Measurements from ENCODE around the gene OR52B6. TPM values are rescaled to one million over a fixed set of nuclear protein-coding genes. Genes with fewer than 3 reads are reported as not detected.
A peak's percentile ranks its signal among the peaks of the same experiment; 100 is the strongest.
"Not testable (repeated sequence)": the region's sequence is repeated elsewhere in the genome, so short reads cannot be mapped to it uniquely, and the experiment has no call there.

Gene OR52B6
- total RNA-seq, 1 experiment from 2014 or later, result not detected

DNA sequence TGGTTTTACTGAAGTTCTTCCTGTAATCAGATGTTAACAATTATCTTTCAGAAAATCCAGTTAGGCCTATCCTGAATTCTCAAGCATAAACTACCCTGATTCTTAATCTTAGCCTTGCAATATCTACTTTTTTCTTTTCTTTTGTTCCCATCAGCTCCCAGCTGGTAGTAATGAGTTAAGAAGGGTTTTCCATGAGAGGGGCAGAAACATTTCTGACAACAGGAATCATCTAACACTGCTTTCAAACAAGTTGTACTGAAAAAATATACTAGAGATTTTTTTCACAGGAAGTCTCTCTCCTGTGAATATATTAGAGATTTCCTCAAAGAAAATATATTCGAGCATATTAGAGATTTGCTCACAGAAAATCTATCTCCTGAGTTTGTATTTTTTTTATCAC is 12.5 kb downstream of the OR52B6 start:
- DNase-seq (ENCODE audit: low spot score), result no peak

DNA sequence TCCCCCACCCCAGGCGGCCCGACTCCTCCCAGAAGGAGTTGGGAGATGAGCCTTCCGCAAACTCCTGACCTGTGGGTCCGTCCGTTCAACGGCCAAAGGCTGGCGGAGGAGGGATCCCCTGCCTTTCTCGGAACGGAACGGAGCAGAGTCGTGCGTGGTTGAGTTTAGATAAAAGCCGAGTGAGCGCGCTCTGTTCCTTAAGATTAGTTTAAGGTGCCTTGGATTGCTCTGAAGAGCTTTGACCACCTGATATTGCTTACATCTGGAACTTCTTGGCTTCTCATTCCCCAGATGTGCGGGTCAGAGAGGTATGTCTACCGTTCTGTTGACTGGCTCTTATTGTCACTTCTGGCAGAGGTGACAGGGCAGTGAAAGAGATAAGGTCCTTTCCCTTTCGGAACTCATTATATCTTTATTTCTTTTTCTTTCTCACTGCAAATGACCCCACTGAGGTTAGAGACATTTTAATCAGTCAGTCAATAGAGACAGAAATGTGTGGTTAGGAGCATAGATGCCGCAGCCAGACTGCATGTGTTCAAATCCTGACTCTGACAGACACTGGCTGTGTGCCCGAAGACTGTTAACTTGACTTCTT is 16.0 kb downstream of the OR52B6 start, which contains the start of gene TRIM6:
TRIM6 (plus strand) TSS at position 31 of the 595 bp plus-strand sequence; CDS start at position 292, 261 bp downstream.
- peak; percentile 48 for DNase-seq (ENCODE audit: low spot score)

- no peak for DNase-seq (ENCODE audit: low spot score)
These were observed 17.3 kb downstream of the OR52B6 start for GRCh38 chr11:5597953-5598352.

- peak; percentile 88 for DNase-seq (ENCODE audit: low spot score)
These were observed 19.7 kb downstream of the OR52B6 start for GRCh38 chr11:5600374-5600851.

DNA sequence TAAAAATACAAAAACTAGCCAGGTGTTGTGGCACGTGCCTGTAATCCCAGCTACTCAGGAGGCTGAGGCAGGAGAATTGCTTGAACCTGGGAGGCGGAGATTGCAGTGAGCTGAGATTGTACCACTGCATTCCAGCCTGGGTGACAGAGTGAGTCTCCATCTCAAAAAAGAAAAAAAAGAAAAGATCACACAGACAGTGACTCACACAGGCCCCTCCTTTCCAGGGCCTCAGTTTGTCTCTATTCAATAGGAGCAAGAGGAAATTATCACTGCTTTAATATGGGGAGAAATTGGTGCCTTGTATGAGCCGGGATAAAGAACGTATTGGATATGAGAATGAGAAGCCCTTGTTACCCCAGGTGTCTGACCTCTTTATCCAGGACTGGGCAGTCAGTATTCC is 22.1 kb downstream of the OR52B6 start:
- not testable (repeated sequence) for DNase-seq (ENCODE audit: low spot score)

DNA sequence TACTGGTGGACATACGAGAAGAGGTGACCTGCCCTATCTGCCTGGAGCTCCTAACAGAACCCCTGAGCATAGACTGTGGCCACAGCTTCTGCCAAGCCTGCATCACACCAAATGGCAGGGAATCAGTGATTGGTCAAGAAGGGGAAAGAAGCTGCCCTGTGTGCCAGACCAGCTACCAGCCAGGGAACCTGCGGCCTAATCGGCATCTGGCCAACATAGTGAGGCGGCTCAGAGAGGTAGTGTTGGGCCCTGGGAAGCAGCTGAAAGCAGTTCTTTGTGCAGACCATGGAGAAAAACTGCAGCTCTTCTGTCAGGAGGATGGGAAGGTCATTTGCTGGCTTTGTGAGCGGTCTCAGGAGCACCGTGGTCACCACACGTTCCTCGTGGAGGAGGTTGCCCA is 22.6 kb downstream of the OR52B6 start:
- no peak for DNase-seq (ENCODE audit: low spot score)

- DNase-seq (ENCODE audit: low spot score), result no peak
These were observed 24.2 kb downstream of the OR52B6 start for GRCh38 chr11:5604896-5605295.

- no peak for DNase-seq (ENCODE audit: low spot score)
These were observed 25.2 kb downstream of the OR52B6 start for GRCh38 chr11:5605849-5606248.

DNA sequence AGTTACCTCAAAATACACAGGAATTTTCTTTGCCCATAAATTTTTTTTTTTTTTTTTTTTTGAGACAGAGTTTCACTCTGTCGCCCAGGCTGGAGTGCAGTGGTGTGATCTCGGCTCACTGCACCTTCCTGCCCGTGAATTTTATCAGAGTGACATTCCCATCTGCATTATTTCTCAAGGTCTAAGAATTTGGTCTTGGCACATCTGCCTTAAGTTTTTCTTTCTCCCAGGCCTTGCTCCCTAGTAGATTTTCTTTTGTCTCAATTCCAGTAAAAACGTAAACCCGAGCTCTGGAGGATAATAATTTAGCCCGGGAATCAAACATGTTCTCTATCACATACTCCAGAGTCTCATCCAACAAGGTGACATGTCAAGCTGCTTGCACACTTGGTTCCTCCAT is 28.1 kb downstream of the OR52B6 start:
- no peak for DNase-seq (ENCODE audit: low spot score)

DNA sequence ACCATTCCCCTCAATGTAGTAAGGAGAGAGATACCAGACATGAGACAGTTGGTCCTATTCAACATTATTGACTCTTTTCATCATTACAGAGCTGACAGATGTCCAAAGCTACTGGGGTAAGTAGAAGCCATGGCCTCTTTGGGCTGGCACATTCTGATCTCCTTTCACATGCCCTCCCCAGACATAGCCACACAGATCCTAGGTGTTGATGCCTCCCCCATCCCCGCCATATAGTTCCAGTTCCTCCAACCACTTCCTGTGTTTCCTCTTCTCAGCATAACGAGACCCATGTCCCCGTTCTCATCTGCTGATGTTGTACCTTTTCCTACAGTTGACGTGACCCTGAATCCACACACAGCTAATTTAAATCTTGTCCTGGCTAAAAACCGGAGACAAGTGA is 29.8 kb downstream of the OR52B6 start:
- DNase-seq (ENCODE audit: low spot score), result no peak

DNA sequence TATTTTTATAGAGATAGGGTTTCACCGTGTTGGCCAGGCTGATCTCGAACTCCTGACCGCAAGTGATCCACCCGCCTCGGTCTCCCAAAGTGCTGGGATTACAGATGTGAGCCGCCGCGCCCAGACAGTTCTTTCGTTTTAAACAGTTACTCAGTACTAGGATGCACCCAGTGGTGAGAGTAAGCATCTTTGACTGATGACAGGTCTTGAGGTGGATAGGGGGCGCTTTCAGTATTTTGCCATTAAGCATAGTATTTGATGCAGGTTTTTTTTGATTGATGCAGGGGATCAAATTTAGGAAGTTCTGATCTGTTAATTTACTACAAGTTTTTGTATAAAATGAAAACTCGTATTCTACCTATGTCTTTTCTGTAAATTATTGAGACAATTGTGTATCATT is 30.9 kb downstream of the OR52B6 start:
- DNase-seq (ENCODE audit: low spot score), result no peak

DNA sequence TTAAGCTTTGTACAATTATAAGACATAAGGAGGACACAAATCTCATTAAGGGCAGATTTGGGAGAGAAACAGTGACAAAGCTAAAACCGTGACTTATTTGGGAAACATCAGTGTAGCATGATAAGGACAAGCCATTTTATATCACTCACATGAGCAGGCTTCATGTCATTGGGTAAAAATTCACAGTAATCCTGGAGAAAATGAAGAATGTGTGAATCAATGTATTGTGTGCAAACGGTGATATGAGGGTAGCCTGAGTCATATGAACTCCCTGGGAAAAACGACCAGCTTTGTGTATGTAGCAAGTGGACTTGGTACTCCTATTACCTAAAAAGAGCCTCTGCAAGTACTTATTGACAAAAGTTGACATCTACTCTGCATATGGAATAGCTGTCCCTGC is 38.1 kb downstream of the OR52B6 start:
- DNase-seq (ENCODE audit: low spot score), result no peak

- peak; percentile 68 for DNase-seq (ENCODE audit: low spot score)
These were observed 40.2 kb downstream of the OR52B6 start for GRCh38 chr11:5620651-5621521.

- DNase-seq (ENCODE audit: low spot score), result no peak
These were observed 40.9 kb downstream of the OR52B6 start for GRCh38 chr11:5621580-5621979.

DNA sequence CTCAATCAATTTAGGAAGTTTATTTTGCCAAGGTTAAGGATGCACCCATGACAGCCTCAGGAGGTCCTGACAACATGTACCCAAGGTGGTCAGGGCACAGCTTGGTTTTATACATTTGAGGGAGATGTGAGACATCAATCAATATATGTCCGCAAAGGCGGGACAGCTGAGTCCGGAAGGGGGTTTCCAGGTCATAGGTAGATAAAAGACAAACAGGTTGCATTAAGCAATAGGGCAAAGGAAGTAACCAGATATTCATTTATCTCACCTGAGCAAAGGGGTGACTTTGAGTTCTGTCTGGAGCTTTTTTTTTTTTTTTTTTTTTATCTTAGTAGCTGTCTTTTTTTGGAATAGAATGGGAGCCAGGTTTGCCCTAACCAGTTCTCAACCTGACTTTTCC is 42.1 kb downstream of the OR52B6 start:
- no peak for DNase-seq (ENCODE audit: low spot score)

DNA sequence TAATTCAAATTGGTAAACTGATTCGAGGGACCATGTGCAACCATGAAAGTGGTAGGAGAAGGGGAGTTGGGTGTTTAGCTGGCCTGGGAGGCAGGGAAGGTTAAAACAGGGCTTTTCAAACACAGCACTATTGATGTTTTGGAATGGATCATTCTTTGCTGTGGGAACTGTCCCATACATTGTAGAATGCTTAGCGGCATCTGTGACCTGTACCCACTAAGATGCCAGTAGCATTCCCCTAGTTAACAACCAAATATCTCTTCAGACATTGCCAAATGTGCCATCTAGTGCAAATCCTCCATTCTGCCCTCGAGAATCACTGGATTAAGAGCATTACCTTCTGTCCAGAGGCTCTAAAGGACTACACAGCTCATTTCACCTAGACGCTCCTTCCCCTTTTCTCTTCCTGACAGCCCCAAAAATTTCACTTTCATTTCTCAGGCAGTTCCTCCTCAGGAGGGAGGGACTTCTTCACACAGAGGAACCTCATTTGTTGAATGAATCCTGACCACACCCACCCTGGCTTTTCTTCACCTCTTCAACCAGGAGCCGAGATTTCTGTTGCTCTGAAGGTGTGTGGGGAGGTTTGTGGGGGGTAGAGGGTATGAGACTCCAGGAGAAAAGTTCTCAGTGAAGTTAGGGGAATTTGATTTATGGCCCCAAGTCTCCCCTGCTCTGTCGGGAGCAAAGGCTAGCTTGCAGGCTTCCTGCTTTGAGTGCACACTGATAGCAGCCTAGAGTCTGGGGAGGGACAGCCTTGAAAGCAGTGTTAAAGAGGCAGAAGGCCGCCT is 44.0 kb downstream of the OR52B6 start, which contains the start of gene TRIM34:
TRIM34 (plus strand) TSS at position 513 of the 791 bp plus-strand sequence. CDS start 7,331 bp downstream, outside the sequence.
- peak; percentile 69 for DNase-seq (ENCODE audit: low spot score)

- no peak for DNase-seq (ENCODE audit: low spot score)
These were observed 44.6 kb downstream of the OR52B6 start for GRCh38 chr11:5625281-5625680.

GRCh38 chr11:5626196-5626595 is 45.5 kb downstream of the OR52B6 start:
- no peak for DNase-seq (ENCODE audit: low spot score)

GRCh38 chr11:5631417-5631816 is 50.7 kb downstream of the OR52B6 start:
- no peak for DNase-seq (ENCODE audit: low spot score)

Measured in HT-29 (cell line).